H1 (cell line): Measurements from ENCODE around the gene SRRT. TPM values are rescaled to one million over a fixed set of nuclear protein-coding genes. Genes with fewer than 3 reads are reported as not detected.
A peak's percentile ranks its signal among the peaks of the same experiment; 100 is the strongest.

Experiments used
- CTCF ChIA-PET: fragments of 300-600 bp; sonication (Branson Sonifier 250); formaldehyde crosslinking; loops from one replicate; lab custom pipeline; 2021; ENCODE audit not compliant: partially characterized antibody; lab: Charles Lee
- POLR2A ChIA-PET: fragments of 300-600 bp; sonication (Branson Sonifier 250); formaldehyde crosslinking; loops from one replicate; lab custom pipeline; 2021; ENCODE audit warnings: inconsistent platforms; ENCODE audit not compliant: partially characterized antibody; lab: Charles Lee
- DNase-seq, 2 experiments: peaks; one replicate each; pipeline versions ENCODE4 v3.0.0 to v3.0.0-alpha.2; 2010 to 2022; ENCODE audit warnings: low spot score in 2 of 2, low read depth in 1 of 2, mixed read lengths in 1 of 2
- FAIRE-seq: peaks from 2 replicates; lab custom pipeline; 2011; peaks lifted over from hg19 to GRCh38; lab: Jason Lieb, UNC
- H2AFZ ChIP-seq: 2 replicates; pipeline ENCODE4 v1.8.1; 2012; ENCODE audit warnings: low read length, inconsistent platforms
- H2AK5ac ChIP-seq: 2 replicates; pipeline ENCODE4 v1.6.1; 2013; ENCODE audit warnings: low read depth, low read length
- H2BK120ac ChIP-seq: replicated peaks from 2 replicates; pipeline ENCODE3; 2013; ENCODE audit warnings: low read depth, low read length, inconsistent platforms
- H2BK12ac ChIP-seq: 2 replicates; pipeline ENCODE4 v1.6.1; 2013; ENCODE audit warnings: low read depth, low read length
- H2BK15ac ChIP-seq: 2 replicates; pipeline ENCODE4 v1.6.1; 2013; ENCODE audit warnings: low read length
- H2BK20ac ChIP-seq: 2 replicates; pipeline ENCODE4 v1.6.1; 2013; ENCODE audit warnings: low read length
- H2BK5ac ChIP-seq: 2 replicates; pipeline ENCODE4 v1.6.1; 2013; ENCODE audit warnings: low read depth, low read length
- H3K14ac ChIP-seq: 2 replicates; pipeline ENCODE4 v1.6.1; 2013; ENCODE audit warnings: inconsistent platforms; ENCODE audit not compliant: insufficient read length
- H3K18ac ChIP-seq: 2 replicates; pipeline ENCODE4 v1.6.1; 2013; ENCODE audit warnings: low read length; ENCODE audit errors: extremely low read depth
- H3K23ac ChIP-seq: 2 replicates; pipeline ENCODE4 v1.6.1; 2013; ENCODE audit warnings: inconsistent platforms; ENCODE audit not compliant: insufficient read length
- H3K23me2 ChIP-seq: 2 replicates; pipeline ENCODE4 v1.6.1; 2013; ENCODE audit warnings: low read depth, low read length
- H3K27ac ChIP-seq: 2 replicates; pipeline ENCODE4 v1.6.1; 2011; ENCODE audit warnings: low read depth, low read length, inconsistent platforms
- H3K27me3 ChIP-seq, 4 experiments: replicated peaks in 1 of 4; 1 replicate in 1 of 4; 2 replicates in 3 of 4; pipeline versions ENCODE4 v1.6.1 to v1.8.1; 2011 to 2013; ENCODE audit warnings: low read length in 3 of 4, mild to moderate bottlenecking in 3 of 4, inconsistent platforms in 2 of 4, mixed read lengths in 2 of 4, moderate library complexity in 1 of 4; ENCODE audit not compliant: control insufficient read depth in 3 of 4, insufficient read depth in 3 of 4; ENCODE audit errors: extremely low read depth in 1 of 4
- H3K36me3 ChIP-seq, 4 experiments: 2 replicates each; pipeline versions ENCODE4 v1.6.1 to v1.8.1; 2011 to 2013; ENCODE audit warnings: mild to moderate bottlenecking in 4 of 4, low read length in 3 of 4, moderate library complexity in 2 of 4, control low read depth in 1 of 4, inconsistent platforms in 1 of 4; ENCODE audit not compliant: insufficient read depth in 4 of 4, control insufficient read depth in 2 of 4
- H3K4ac ChIP-seq: replicated peaks from 2 replicates; pipeline ENCODE3; 2013; ENCODE audit warnings: low read length, low read depth, mixed read lengths, inconsistent platforms; ENCODE audit not compliant: insufficient read length
- H3K4me1 ChIP-seq, 4 experiments: replicated peaks in 1 of 4; 1 replicate in 1 of 4; 2 replicates in 3 of 4; pipeline versions ENCODE4 v1.6.1 to v1.8.1; 2011 to 2013; ENCODE audit warnings: low read length in 3 of 4, inconsistent platforms in 2 of 4, mixed read lengths in 1 of 4; ENCODE audit not compliant: insufficient read depth in 4 of 4, control insufficient read depth in 3 of 4
- H3K4me2 ChIP-seq, 2 experiments: 2 replicates each; pipeline versions ENCODE4 v1.6.1 to v1.8.1; 2011 to 2013; ENCODE audit warnings: low read depth in 2 of 2, low read length in 2 of 2, control low read depth in 1 of 2, inconsistent platforms in 1 of 2, mild to moderate bottlenecking in 1 of 2; ENCODE audit not compliant: insufficient read depth in 1 of 2
- H3K4me3 ChIP-seq, 4 experiments: fragments of 200-600, 300-600 bp in 1 of 4; sonication (generic), shearing (Covaris generic), sonication (Bioruptor Twin) in 1 of 4; 2 replicates each; pipeline versions ENCODE4 v1.5.1 to v1.8.1; 2011 to 2016; ENCODE audit warnings: low read length in 4 of 4, low read depth in 3 of 4, control low read depth in 2 of 4, inconsistent platforms in 2 of 4, mild to moderate bottlenecking in 2 of 4, mixed read lengths in 1 of 4, moderate library complexity in 1 of 4; ENCODE audit not compliant: insufficient read depth in 2 of 4; ENCODE audit errors: extremely low read depth in 1 of 4
- H3K56ac ChIP-seq: replicated peaks from 2 replicates; pipeline ENCODE3; 2013; ENCODE audit warnings: low read depth, mild to moderate bottlenecking, mixed read lengths, low read length, inconsistent platforms; ENCODE audit not compliant: insufficient read length
- H3K79me1 ChIP-seq: 2 replicates; pipeline ENCODE4 v1.6.1; 2013; ENCODE audit warnings: low read depth, low read length, control low read depth
- H3K79me2 ChIP-seq, 2 experiments: 2 replicates each; pipeline versions ENCODE4 v1.6.1 to v1.8.1; 2012 to 2013; ENCODE audit warnings: low read length in 2 of 2, mild to moderate bottlenecking in 2 of 2, inconsistent platforms in 1 of 2; ENCODE audit not compliant: insufficient read depth in 2 of 2, control insufficient read depth in 1 of 2
- H3K9ac ChIP-seq, 4 experiments: replicated peaks in 1 of 4; 1 replicate in 1 of 4; 2 replicates in 3 of 4; pipeline versions ENCODE4 v1.6.1 to v1.8.1; 2011 to 2013; ENCODE audit warnings: low read depth in 3 of 4, low read length in 3 of 4, control low read depth in 2 of 4, mild to moderate bottlenecking in 2 of 4, moderate library complexity in 2 of 4, inconsistent platforms in 1 of 4; ENCODE audit errors: extremely low read depth in 1 of 4
- H3K9me3 ChIP-seq, 2 experiments: 2 replicates each; pipeline versions ENCODE4 v1.6.1 to v1.8.1; 2012 to 2013; ENCODE audit warnings: mild to moderate bottlenecking in 2 of 2, moderate library complexity in 2 of 2, control low read depth in 1 of 2, inconsistent platforms in 1 of 2, low read depth in 1 of 2, low read length in 1 of 2, mixed read lengths in 1 of 2; ENCODE audit not compliant: insufficient read depth in 2 of 2
- H4K20me1 ChIP-seq, 2 experiments: replicated peaks in 1 of 2; 2 replicates each; pipeline versions ENCODE3 to v1.8.1; 2011 to 2013; ENCODE audit warnings: inconsistent platforms in 2 of 2, low read length in 2 of 2, mild to moderate bottlenecking in 1 of 2; ENCODE audit not compliant: insufficient read depth in 2 of 2, control insufficient read depth in 1 of 2
- H4K5ac ChIP-seq: 2 replicates; pipeline ENCODE4 v1.6.1; 2013; ENCODE audit warnings: low read length, low read depth, mixed read lengths, inconsistent platforms; ENCODE audit not compliant: insufficient read length
- H4K8ac ChIP-seq: 2 replicates; pipeline ENCODE4 v1.8.0; 2013; ENCODE audit warnings: mild to moderate bottlenecking, moderate library complexity, low read length, inconsistent platforms; ENCODE audit not compliant: insufficient read depth; ENCODE audit errors: extremely low read depth
- H4K91ac ChIP-seq: replicated peaks from 2 replicates; pipeline ENCODE3; 2013; ENCODE audit warnings: low read length, mixed read lengths, inconsistent platforms; ENCODE audit not compliant: insufficient read length
- ASH2L ChIP-seq: fragments of 200-600, 300-600 bp; sonication (generic); IDR thresholded peaks from one replicate; pipeline ENCODE4 v1.7.1; 2017; ENCODE audit warnings: low read length
- CREB1 ChIP-seq: IDR thresholded peaks from 2 replicates; pipeline ENCODE4 v1.6.1; 2012; ENCODE audit warnings: inconsistent platforms
- KDM4A ChIP-seq: IDR thresholded peaks from one replicate; pipeline ENCODE4 v1.7.1; 2012; ENCODE audit warnings: low read depth, mild to moderate bottlenecking, moderate library complexity, low read length, inconsistent platforms; ENCODE audit not compliant: severe bottlenecking
- KDM5A ChIP-seq: fragments of 200-600 bp; IDR thresholded peaks from 2 replicates; pipeline ENCODE4 v1.7.1; 2012; ENCODE audit warnings: mild to moderate bottlenecking, low read length, inconsistent platforms, mixed read lengths
- PHF8 ChIP-seq: fragments of 200-600 bp; sonication (generic); conservative IDR thresholded peaks from 2 replicates; pipeline ENCODE4 v1.7.1; 2012; ENCODE audit warnings: low read depth, mild to moderate bottlenecking, inconsistent platforms, low read length, moderate library complexity
- SAP30 ChIP-seq: fragments of 300-600 bp; sonication (generic); IDR thresholded peaks from 2 replicates; pipeline ENCODE4 v1.7.1; 2012; ENCODE audit warnings: low read length, moderate library complexity, mild to moderate bottlenecking, inconsistent platforms; ENCODE audit not compliant: insufficient read depth, insufficient replicate concordance
- SIN3A ChIP-seq, 2 experiments: IDR thresholded peaks in 1 of 2; conservative IDR thresholded peaks in 1 of 2; 2 replicates each; pipeline ENCODE4 v1.6.1; 2011 to 2012; ENCODE audit warnings: low read length in 2 of 2, improper control_type of control experiment in 1 of 2, low read depth in 1 of 2, mild to moderate bottlenecking in 1 of 2
- TAF7 ChIP-seq: optimal IDR thresholded peaks from 2 replicates; pipeline ENCODE3; 2011; ENCODE audit warnings: low read depth, mild to moderate bottlenecking, inconsistent platforms, low read length, moderate library complexity, borderline replicate concordance
- ZNF274 ChIP-seq: IDR thresholded peaks from 2 replicates; pipeline ENCODE4 v1.7.0; 2012; ENCODE audit warnings: low read length, borderline replicate concordance; ENCODE audit errors: extremely low read depth
- WGBS, 2 experiments: shearing (Covaris generic) in 1 of 2; methylation state at CpG; one replicate each; pipeline versions ENCODE4 v1.1.6 to v1.1.7; 2013 to 2015; ENCODE audit warnings: low lambda C conversion rate in 2 of 2, mixed read lengths in 2 of 2, inconsistent platforms in 1 of 2, low coverage in 1 of 2, missing lambda C conversion rate in 1 of 2; ENCODE audit not compliant: insufficient replicate concordance in 2 of 2, insufficient coverage in 1 of 2, insufficient read length in 1 of 2; ENCODE audit errors: extremely low coverage in 1 of 2, missing lambda C conversion rate in 1 of 2; 5-methylcytosine and 5-hydroxymethylcytosine counted together
- polyA plus RNA-seq, 7 experiments: library from polyadenylated mRNA; depleted of rRNA in 3 of 7; stranded (reverse) in 5 of 7; unstranded in 2 of 7; fragments of >200 nt in 5 of 7; fragments of 200-250 nt in 2 of 7; gene quantifications; 1 replicate in 5 of 7; 2 replicates in 1 of 7; 4 replicates in 1 of 7; pipeline versions ENCODE4 v1.2.1 to v1.2.3, GENCODE V29; 2011 to 2013; ENCODE audit warnings: missing spikeins in 2 of 7, mixed read lengths in 2 of 7
- total RNA-seq: library from RNA; stranded (reverse); fragmentation: NEBNext Ultra II Directional; extraction: Animal tissue kit (Norgen Biotek cat#: 25700); gene quantifications from 2 replicates; pipeline ENCODE4 v1.2.1, GENCODE V29; 2021

SRRT gene
- total and polyA plus RNA-seq, 2 of the 8 experiments (the other 6 are each of a cell fraction or from before 2014, with no cell fraction given), result 66.7 to 237 TPM

GRCh38 chr7:100826514-100827329 is 48.2 kb upstream of the SRRT start:
- Histone ChIP-seq H2BK20ac (no peak overlapping the region), H2BK5ac (no peak overlapping the region; the same call in 1 of the 2 replicates), H3K4me1 (peaks cover 0 to 13% (median 10%) of the 10 kb centered on the region in 4 experiments; a peak in 6 of 7 replicates), H3K27ac (peak overlapping the region; percentile 73; the same call in 1 of the 2 replicates), H4K5ac (peak overlapping the region; percentile 49), H3K36me3 (peaks cover 15 to 22% (median 22%) of the 10 kb centered on the region in 4 experiments; a peak in 7 of 8 replicates), H4K20me1 (peaks cover 14 to 25% of the 10 kb centered on the region in 2 experiments), H3K23me2 (peaks cover 15% of the 10 kb centered on the region), H2BK12ac (peak overlapping the region; percentile 44; the same call in 1 of the 2 replicates), H3K79me2 (peaks cover 7 to 38% of the 10 kb centered on the region in 2 experiments), H2BK120ac (no peak overlapping the region), H3K9ac (peak overlapping the region; percentile 77 to 96 (median 86)), H2BK15ac (no peak overlapping the region), H4K91ac (no peak overlapping the region), H3K14ac (peak overlapping the region; percentile 50), H3K9me3 (no peaks in the 10 kb centered on the region), H3K79me1 (peaks cover 5% of the 10 kb centered on the region; the same call in 1 of the 2 replicates), H3K23ac (no peak overlapping the region), H3K4me2 (peak overlapping the region; percentile 90 to 92), H3K4me3 (peak overlapping the region; percentile 88 to 100 (median 92)), H3K18ac (peak overlapping the region; percentile 60), H3K56ac (peak overlapping the region; percentile 51), H3K27me3 (no peaks in the 10 kb centered on the region), H2AK5ac (peak overlapping the region; percentile 85; the same call in 1 of the 2 replicates), H3K4ac (peak overlapping the region; percentile 13), H4K8ac (peak overlapping the region; percentile 89), H2AFZ (no peak overlapping the region)
- DNase-seq, result peak in 1 of 2 experiments; percentile 58
- TF ChIP-seq SAP30 (peak; percentile 48), ASH2L (peak; percentile 37), TAF7 (peak; percentile 6), KDM5A (no peak), ZNF274 (no peak), CREB1 (no peak), PHF8 (peak; percentile 20; the same call in 1 of the 2 replicates), KDM4A (peak; percentile 25), SIN3A (conservative IDR thresholded peaks at IDR 0.05 in 1 of 2, IDR thresholded peaks at IDR 0.05 in 1 of 2; ENCODE audit: low read depth in 1 of 2, low read length in 2 of 2) (0 out of 4 replicates have a peak, but pooled peaks of 1 of the 2 experiments have one; percentile 31)
- no peak for FAIRE-seq
- WGBS, 2 experiments, result 2% methylated on average over 35 of the region's 71 CpGs; no CpG with 5 or more reads in 1 of the 2 experiments
- POLR2A ChIA-PET, result interaction anchor here (0.6 to 6.5 kb wide), 23 partner anchors 8 to 466 kb away, joined by 3 to 76 read pairs (median 4); partner anchors contain the start of genes POP7, SLC12A9, SRRT and UFSP1
- CTCF ChIA-PET, result interaction anchor here (0.6 to 3.9 kb wide), 13 partner anchors 9 to 237 kb away, joined by 3 to 65 read pairs (median 3); partner anchors contain the start of gene SLC12A9
